HG02884 (cell line): ENCODE results near the gene CIART.
A peak's percentile ranks its signal among the peaks of the same experiment; 100 is the strongest.
"Not testable (repeated sequence)": the region's sequence is repeated elsewhere in the genome, so short reads cannot be mapped to it uniquely, and the experiment has no call there.

ENCODE experiments used
- ATAC-seq: cut with Tn5 transposase; IDR thresholded peaks from one replicate; pipeline ENCODE4 v1.9.1; 2021; ENCODE audit warnings: mild to moderate bottlenecking, moderate library complexity; ENCODE audit not compliant: unreplicated experiment

Gene CIART, protein sequence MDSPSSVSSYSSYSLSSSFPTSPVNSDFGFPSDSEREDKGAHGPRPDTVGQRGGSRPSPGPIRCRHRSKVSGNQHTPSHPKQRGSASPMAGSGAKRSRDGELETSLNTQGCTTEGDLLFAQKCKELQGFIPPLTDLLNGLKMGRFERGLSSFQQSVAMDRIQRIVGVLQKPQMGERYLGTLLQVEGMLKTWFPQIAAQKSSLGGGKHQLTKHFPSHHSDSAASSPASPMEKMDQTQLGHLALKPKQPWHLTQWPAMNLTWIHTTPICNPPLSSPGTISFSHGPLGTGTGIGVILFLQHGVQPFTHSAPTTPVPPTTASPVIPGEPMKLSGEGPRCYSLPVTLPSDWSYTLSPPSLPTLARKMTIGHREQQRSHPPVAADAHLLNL

DNA sequence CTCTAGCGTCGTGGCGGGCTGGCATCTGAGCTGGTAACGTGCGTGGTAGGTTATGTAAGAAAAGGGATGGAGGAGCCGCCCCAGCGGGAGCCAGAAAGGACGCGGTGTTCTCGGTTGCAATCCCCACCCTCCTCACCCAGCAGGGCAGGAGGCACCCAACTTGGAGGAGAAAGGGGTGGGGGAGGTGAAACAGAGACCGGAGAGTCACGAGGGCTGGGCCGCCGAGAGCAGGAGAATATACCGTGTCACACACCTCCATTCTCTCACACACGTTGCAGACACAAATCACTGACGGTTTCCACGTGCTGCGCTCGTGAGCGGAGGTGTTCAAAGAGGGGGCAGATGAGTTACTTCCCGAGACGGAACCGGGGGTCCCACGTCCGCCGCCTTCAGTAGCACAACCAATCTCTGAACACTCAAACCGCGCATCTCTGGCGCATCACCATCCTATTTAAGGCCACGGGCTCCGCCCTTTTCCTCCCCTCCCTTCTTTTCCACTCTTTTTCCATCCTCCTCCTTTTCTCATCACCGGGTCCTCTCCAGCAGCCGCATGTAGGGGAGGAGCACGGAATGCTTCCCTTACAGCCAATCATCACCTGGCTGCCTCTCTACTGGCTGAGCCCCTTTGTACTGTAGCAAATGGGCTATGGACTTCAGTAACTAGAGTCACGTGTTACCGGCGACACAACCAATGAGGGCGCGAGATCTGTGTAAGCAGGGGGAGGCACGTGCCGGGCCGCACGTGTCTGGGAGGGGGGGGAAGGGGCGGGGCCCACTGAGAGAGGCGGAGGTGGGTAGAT, at the start of gene CIART:
TSS of gene CIART (plus strand) at position 797 of the 800 bp plus-strand sequence. CDS start 714 bp downstream, outside the sequence.
- peak; percentile 76 for ATAC-seq

- not testable (repeated sequence) for ATAC-seq
These were observed 49.4 kb upstream of the CIART start for GRCh38 chr1:150232921-150233320.

DNA sequence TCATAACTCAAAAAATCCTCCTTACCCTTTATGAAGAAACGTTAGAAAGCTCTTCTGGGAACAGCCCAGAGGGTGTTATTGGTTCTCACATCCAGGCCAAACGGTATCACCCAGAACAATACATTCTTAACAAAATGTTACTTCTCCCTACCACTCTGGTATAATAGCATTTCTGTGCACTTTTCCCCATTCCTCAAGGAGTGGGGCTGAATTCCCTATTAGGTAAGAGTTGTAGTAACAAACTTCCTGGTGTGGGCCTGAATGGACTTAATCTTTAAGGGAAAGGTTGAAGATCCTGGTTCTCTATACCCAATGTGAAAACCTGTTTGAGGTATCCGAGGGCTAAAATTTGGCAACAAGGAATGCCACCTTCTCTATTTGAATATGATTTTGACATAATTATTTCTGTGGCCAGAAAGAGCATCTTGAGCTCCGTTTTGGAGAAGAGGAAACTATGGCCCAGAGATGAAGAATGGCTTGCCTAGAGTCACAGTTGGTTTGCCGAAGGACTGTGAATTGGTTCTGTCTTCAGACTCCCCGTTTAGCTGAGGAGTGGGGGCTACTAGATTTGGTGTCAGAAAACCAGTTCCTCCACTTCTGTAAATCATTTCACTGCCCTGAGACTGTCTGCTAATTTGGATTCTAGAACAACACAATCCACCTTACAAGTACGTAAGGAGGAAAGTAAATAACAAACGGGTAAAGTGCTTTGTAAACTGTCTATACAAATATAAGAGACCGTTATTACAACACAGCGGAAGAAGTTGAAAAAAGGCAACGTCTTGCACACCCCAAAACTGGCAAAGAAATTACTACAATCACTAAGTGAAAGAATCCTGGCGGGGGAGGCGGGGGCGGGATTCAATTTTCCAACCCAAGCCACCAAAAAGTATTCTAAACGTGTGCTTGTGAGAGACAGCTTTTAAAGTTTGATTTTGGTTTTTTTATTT, 48.7 kb upstream of the CIART start:
- no peak for ATAC-seq

GRCh38 chr1:150234309-150234565, 48.1 kb upstream of the CIART start:
- ATAC-seq: peak; percentile 4

- ATAC-seq: peak; percentile 52
These were observed 47.6 kb upstream of the CIART start for GRCh38 chr1:150234566-150235293.

GRCh38 chr1:150235294-150235851, 47.0 kb upstream of the CIART start:
- no peak for ATAC-seq

- ATAC-seq: peak; percentile 77
These were observed 46.3 kb upstream of the CIART start, which contains the start of gene ANP32E for GRCh38 chr1:150235852-150236613. ANP32E (minus strand) TSS chr1:150236112; CDS start chr1:150235786, 326 bp downstream.

- ATAC-seq: no peak
These were observed 45.7 kb upstream of the CIART start for GRCh38 chr1:150236614-150237100.

DNA sequence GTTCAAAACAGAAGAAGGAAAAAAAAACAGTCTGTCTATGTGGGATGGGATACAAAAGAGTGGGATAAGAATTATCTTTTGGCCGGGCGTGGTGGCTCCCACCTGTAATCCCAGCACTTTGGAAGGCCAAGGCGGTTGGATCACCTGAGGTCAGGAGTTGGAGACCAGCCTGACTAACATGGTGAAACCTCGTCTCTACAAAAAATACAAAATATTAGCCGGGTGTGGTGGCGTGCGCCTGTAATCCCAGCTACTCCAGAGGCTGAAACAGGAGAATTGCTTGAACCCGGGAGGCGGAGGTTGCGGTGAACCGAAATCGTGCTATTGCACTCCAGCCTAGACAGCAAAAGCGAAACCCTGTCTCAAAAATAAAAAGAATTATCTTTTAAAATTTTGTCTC, 45.2 kb upstream of the CIART start:
- not testable (repeated sequence) for ATAC-seq

DNA sequence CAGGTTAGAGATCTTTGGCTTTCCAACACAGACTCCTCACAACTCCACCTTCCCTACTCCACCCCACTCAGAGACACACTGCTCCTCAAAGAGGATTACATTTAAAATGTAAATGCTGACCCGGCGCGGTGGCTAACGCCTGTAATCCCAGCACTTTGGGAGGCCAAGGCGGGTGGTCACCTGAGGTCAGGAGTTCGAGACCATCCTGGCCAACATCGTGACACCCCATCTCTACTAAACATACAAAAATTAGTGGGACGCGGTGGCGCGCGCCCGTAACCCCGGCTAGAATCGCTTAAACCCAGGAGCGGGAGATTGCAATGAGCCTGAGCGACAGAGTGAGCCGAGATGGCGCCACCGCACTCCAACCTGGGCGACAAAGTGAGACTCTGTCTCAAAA, 44.6 kb upstream of the CIART start:
- ATAC-seq: no peak

DNA sequence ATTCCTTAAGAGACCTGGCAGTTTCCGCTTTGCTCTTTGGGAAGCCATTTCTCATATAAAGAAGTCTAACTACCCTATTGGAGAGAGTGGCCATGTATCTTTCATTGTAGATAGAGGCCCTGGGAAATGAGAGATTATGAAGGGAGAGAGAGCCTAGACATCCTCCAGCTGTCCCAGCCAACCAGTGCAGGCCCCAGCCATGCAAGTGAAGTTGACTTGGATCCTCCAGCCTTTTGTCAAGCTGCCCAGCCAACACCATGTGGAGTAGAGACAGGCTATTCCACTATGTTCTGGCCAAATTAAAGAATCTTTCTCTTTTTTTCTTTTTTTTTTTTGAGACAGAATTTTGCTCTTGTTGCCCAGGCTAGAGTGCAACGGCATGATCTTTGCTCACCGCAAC, 39.4 kb upstream of the CIART start:
- ATAC-seq: no peak

GRCh38 chr1:150249936-150250335, 32.4 kb upstream of the CIART start:
- no peak for ATAC-seq

DNA sequence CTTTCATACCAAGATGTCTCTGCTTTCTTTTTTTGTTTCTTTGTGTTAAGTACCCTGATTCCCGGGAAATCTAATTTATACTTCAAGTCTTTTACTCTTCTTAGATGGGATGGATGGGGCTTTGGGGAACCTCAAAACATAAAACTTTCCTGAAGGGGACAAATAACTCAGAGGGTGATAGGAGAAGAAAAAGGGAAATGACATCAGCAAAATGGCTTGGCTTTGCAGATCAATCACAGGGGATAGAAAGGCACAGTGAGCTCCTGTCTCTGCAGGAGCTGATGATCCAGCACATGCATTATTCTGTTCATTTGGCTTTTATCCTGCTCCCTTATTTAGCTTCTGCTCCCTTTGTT, 26.2 kb upstream of the CIART start:
- no peak for ATAC-seq

DNA sequence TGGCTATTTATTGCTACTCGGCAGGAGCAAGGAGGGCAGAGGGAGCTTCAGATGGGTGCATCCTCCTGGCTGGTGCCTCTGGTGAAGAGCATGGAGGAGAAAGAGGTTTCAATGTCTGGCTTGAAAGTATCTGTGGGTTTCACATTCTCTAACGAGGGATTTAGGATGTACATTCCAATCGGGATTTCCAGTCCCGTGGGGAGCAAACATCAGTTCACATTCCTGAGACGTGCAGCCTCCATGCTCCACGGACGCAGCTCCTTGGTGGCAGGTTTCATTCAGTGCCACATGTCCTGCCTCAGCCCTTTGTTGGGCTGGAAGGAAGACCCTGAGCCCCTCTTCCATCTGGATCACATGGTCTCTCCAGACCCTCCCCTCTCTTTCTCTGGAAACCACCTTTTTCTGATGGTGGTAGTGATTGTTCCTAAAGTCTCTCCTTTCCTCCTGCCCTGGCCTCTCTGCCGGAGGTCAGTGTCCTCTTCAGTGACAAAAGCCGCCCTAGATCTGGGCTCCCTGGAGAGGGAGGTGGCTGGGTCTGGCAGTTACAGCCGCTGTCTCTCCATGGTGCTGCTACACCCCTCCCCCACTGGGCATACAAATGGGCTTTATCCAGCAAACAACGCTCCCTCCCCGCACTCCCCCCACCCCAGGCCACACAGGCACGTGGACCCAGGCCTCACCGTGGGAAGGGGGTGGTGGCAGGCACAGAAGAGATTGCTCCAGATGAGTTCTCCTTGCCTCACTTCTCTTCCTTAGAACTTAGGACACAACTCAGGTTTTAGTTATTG, 25.6 kb upstream of the CIART start:
- no peak for ATAC-seq

GRCh38 chr1:150257624-150258585, 24.4 kb upstream of the CIART start, which contains the start of gene CA14:
CA14 (plus strand) TSS chr1:150257774; CDS start chr1:150258129, 355 bp downstream.
- ATAC-seq: no peak

DNA sequence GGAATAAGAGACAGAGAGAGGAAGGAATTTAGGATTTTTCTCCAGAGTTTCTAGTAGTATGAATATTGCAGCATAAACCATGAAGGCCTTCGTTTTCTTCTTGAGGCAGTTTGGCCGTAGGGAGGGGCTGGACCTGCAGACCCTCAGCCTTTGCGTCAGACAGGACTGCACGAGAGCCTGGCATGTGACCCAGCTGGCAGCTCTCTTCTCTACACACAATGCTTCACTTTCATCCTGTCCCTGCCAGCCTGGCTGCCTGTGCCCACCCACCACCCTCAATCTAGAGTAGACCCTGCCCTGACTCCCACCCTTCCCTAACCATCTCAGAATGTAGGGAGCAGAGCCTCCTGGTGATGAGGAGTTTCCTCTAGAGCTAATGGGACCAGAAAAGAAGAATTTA, 23.1 kb upstream of the CIART start:
- no peak for ATAC-seq
